NCI-H1436 treated with DMSO at 0.1 percent for 48 hours (cell line): Measurements from ENCODE around the gene SOST.

Experiments used
- DNase-seq: peaks from one replicate; lab custom pipeline; 2025; lab: John Stamatoyannopoulos, UW

Gene SOST

GRCh38 chr17:43741636-43742035 is 17.0 kb downstream of the SOST start:
- no peak for DNase-seq

GRCh38 chr17:43740541-43740940 is 18.1 kb downstream of the SOST start:
- DNase-seq: no peak

DNA sequence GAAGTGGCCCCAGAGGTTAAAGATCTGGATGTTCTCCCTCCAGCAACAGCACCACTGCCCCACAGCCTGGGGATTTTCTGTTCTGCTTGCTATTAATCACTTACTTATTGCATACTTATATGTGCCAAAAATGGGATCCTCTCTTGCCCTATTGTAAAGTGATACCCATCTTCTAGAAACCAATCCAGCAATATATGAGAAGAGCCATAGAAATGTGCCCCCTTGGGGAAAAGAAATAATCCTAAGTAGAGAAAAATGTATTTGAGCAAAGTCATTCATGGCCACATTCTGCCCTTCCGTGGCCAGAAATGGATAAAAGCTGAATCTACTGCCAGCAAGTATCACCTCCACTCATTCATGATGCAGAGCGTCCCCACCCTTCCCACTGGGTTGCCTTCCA is 20.9 kb downstream of the SOST start:
- DNase-seq: no peak

DNA sequence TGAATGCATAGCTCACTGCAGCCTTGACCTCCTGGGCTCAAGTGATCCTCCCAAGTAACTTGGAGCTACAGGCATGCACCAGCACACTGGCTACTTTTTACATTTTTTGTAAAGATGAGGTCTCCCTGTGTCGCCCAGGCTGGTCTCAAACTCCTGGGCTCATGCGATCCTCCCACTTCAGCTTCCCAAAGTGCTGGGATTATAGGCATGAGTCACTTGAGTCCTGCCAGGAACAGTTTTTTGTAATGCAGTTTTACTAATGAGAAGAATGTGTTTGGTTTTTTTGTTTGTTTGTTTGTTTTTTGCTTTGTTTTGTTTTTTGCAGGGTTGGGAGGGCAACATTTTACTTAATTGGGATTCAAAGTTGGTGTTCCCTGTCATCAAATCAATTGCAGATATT is 22.2 kb downstream of the SOST start:
- no peak for DNase-seq

DNA sequence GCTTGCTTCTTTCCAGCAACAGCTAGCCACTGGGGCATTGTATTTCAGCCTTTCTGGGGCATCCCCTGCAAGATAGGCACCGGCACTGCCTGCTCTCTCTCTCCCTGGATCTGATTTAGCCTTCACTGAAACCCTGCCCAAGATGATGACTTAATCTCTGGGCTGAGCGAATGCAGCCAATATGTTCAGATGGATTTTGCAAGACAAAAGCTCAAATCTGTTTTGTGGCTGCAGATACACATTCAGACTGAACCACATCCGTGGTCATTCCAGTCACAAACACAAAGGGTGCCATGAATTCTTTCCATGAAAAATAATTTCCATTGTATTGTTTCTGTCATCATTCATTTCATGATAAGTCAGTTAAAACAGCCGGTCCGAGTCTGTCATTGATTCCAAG is 24.2 kb downstream of the SOST start:
- DNase-seq: no peak

GRCh38 chr17:43733956-43734355 is 24.6 kb downstream of the SOST start:
- DNase-seq: no peak

- DNase-seq: no peak
These were observed 25.6 kb downstream of the SOST start for GRCh38 chr17:43732958-43733357.

GRCh38 chr17:43728081-43728480 is 30.5 kb downstream of the SOST start:
- DNase-seq: no peak

DNA sequence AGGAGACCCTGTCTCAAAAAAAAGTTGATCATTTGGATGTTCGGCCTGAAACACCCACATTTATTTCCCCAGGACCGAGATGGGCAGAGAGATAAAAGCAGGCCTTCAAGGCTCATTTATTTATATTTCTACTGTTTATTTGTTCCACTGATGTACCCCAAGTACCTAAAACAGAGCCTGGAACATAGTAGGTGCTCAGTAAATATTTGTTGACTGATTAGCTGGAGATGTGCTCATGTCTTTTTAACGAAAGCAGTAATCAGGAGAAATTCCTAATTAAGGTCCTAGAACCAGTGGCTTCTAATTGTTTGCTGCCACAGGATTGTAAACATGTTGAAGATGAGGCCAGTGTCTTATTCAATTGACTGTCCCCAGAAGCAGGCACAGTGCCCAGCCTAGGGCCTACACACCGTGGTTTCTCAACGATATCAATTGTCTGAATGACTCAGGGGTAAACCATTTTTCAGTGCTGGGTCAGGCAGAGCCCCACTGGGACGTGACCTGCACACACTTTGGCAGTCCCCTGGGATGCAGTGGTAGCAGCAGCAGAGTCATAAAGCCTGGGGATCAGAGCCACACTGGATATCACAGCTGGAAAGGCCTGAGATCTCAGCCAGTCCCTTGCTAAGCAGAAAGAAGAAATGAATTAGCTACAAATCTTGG is 34.8 kb downstream of the SOST start:
- no peak for DNase-seq

DNA sequence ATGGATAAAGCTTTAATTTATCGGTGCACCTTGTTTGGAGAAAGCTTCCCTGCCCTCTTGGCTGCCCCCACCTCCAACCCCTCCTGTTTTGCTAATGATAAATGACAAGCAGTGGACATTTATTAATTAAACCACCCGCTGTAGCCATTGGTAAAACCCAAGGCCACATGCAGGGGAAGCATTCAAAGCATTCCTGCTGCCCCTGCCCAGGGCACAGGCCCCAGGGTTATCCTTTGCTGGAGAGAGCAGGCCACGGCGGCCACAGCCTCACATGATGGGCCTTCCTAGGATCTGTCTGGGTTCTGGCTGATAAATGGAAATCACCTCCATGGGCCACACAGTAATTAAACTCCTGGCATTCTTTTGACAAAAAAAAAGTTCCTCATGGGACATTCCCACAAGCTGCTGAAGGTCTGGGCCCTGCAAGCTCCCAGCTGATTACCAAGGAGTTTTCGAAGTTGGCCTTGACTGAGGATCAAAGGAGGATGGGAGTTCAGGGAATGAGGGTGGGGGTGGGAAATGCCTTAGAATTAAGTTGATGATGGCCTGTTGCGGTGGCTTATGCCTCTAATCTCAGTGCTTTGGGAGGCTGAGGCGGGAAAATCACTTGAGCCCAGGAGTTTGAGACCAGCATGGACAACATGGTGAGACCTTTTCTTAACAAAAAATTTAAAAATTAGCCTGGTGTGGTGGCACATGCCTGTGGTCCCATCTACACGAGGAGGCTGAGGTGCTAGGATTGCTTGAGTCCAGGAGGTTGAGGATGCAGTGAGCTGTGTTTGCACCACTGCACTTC is 35.5 kb downstream of the SOST start:
- no peak for DNase-seq

- no peak for DNase-seq
These were observed 36.3 kb downstream of the SOST start for GRCh38 chr17:43722269-43722619.

GRCh38 chr17:43721537-43722268 is 36.9 kb downstream of the SOST start:
- DNase-seq: no peak

DNA sequence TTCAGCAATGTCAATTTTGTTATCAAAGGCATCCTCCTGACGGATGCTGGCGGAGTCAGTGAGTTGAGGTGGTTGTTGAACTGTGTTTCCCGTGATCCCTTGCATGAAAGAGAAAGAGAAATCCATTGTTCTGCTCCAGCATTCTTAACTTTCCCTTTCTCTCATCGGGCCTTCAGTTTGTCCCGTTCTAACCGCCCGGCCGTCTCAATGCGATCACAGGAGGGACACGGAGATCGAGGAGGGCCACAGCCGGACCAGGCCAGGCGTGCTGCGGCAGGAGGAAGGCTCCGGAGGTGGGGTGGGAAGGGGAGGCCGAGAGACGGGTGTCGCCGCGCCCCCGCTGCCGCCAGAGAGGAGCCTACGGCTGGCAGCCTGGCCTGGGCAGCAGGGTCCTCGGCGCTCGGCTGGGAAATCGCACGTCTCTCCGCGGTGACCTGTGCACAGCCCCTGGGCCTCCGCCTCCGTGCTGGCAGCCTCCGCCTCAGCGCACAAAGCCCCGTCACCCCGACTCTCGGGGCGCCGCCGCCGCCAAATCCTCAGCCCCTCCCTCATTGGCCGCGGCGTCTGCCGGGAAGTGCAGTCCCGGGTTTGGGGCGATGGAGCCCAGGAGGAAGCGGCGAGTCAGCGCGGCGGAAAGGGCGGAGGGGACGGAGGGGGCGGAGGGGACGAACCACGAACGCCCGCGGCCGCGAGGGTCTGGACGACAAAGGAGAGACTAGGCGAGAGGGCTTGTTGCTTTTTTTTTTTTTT is 38.1 kb downstream of the SOST start:
- DNase-seq: no peak

- no peak for DNase-seq
These were observed 39.0 kb downstream of the SOST start for GRCh38 chr17:43719578-43719977.

DNA sequence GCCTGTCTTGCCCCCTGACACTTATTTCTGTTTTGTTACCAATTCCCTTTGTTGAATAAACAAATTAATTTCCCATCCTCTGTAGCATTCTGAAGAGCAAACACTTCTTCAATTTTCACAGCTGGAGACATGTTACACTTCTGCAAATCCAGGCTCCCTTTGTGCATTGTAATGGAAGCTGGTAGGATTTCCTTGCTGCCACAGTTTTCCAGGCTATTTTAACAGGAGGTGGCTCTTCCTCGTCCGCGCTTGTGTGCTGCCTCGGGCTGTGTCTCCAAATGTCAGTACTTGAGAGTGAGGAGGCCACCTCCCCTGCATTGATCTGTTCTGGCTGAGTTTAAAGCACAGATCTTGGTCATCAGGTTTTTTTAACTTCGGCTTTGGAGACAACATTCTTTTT is 40.0 kb downstream of the SOST start:
- DNase-seq: no peak

- DNase-seq: no peak
These were observed 40.7 kb downstream of the SOST start for GRCh38 chr17:43717913-43718312.

DNA sequence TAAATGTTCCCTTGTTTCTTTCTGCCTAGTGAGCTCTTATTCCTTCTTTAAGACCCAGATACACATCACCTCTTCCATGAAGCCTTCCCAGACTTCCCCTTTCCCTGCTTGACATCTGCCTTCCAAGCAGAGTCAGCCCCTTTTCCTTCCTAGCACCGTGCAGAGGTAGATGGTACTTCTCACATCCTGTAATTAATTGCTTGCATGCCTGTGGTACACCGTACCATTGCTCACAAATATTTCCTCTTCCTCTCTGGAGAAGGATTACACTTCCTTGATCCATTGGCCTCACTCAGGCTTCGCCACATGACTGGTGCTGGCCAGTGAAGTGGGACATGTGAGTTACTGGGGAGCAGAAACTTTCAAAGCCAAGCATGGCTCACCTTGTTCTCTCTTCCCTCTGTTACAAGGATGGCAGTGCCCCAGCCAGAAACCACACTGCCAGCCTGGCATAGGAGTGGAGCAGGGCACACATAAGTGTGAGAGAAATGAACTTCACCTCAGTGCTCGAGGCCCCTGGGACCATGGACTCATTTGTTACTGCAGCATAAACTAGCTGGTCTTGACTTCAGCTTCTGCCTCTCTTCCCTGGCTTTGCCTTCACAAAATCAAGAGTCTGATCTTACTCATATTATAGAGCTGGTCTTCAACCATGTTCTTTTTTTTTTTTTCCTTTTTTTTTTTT is 44.0 kb downstream of the SOST start:
- no peak for DNase-seq

DNA sequence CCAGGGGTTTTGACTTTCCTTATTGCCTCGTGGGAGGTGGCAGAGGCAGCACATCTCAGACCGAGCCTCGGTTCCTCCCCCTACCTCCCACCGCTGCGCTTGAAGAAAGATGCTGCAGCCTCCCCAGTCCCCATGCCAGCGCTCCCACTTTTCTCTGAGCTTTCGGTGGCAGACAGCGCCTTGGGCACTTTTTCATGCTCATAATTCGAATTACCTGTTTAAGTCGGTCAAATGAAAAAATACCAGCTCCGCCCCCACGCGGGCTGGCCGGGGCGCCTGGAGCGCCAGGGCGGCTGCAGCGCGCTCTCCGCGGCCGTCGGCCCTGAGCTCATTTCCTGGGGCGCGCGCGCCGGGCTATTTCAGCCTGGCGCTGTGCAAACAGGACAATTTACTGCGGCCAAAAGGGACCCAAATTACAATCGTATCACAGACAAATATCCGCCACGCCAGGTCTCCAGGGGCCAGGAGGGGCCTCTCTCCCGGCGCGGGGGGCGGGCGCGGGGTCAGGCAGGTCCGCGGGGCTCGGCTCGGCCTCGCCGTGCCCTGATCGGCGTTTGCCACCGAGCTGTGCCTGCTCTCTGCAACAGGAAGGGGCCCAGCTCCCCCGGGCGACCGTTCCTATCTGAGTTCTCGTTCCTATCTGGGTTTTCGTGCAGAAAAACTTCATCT is 45.0 kb downstream of the SOST start:
- no peak for DNase-seq

DNA sequence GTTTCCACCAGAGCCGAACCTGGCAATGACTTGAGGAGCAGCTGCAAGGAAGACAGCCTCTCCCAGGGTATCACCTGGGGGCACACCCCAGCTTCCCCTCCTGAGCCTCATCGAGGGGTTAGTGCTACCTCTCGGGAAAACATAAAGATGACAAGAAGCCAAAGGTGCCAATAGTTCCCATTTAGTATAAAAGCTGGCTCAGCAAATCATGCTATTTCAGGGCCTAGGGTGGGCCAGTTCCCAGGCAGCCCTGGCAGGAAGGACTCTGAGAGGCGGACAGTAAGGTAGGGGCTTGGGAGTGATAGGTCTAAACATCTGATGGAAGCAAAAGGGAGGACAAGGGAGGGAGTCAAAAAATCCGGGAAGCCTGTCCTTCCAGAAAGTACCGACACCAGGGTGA is 46.2 kb downstream of the SOST start:
- no peak for DNase-seq

GRCh38 chr17:43710101-43710500 is 48.5 kb downstream of the SOST start:
- no peak for DNase-seq

DNA sequence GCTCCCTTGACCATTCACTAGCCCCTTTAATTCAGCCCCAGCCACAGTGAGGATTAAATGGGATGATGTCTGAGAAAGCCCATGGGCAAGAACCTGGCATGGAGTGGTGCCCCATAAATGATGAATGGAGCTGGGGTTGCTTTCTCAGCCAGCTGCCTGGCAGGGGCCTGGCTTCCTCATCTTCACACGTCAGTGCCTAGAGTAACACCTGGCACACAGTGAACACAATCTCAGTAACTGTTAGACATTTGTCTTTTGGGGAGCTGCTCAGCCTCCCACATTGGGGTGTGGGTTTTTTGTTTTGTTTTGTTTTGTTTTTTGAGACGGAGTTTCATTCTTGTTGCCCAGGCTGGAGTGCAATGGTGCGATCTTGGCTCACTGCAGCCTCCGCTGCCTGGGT is 49.4 kb downstream of the SOST start:
- no peak for DNase-seq
